SKM-1 treated with dmso at 0.1 percent for 144 hours (cell line): ENCODE results near the gene FIGNL2.
"Not testable (repeated sequence)": the region's sequence is repeated elsewhere in the genome, so short reads cannot be mapped to it uniquely, and the experiment has no call there.

Experiments
- DNase-seq: peaks from one replicate; lab custom pipeline; 2025; ENCODE audit not compliant: unreplicated experiment; lab: John Stamatoyannopoulos, UW

FIGNL2 gene

GRCh38 chr12:51836827-51837173, 11.7 kb downstream of the FIGNL2 start:
- DNase-seq: no peak

- no peak for DNase-seq
These were observed 12.3 kb downstream of the FIGNL2 start for GRCh38 chr12:51836041-51836826.

GRCh38 chr12:51834411-51834810, 14.1 kb downstream of the FIGNL2 start:
- DNase-seq: no peak

- no peak for DNase-seq
These were observed 14.9 kb downstream of the FIGNL2 start for GRCh38 chr12:51833448-51834227.

- DNase-seq: peak; percentile 49
These were observed 16.0 kb downstream of the FIGNL2 start for GRCh38 chr12:51832354-51833107.

- not testable (repeated sequence) for DNase-seq
These were observed 16.7 kb downstream of the FIGNL2 start for GRCh38 chr12:51831817-51832216.

GRCh38 chr12:51829641-51830040, 18.9 kb downstream of the FIGNL2 start:
- no peak for DNase-seq

GRCh38 chr12:51829011-51829481, 19.5 kb downstream of the FIGNL2 start:
- no peak for DNase-seq

- DNase-seq: no peak
These were observed 20.3 kb downstream of the FIGNL2 start for GRCh38 chr12:51827925-51828818.

GRCh38 chr12:51826881-51827280, 21.6 kb downstream of the FIGNL2 start:
- DNase-seq: no peak

GRCh38 chr12:51825216-51825615, 23.3 kb downstream of the FIGNL2 start:
- DNase-seq: no peak

GRCh38 chr12:51823875-51824565, 24.5 kb downstream of the FIGNL2 start:
- peak; percentile 24 for DNase-seq

GRCh38 chr12:51822956-51823355, 25.6 kb downstream of the FIGNL2 start:
- DNase-seq: no peak

GRCh38 chr12:51822261-51822616, 26.3 kb downstream of the FIGNL2 start:
- DNase-seq: no peak

GRCh38 chr12:51821440-51822260, 26.9 kb downstream of the FIGNL2 start:
- no peak for DNase-seq

- peak; percentile 31 for DNase-seq
These were observed 27.7 kb downstream of the FIGNL2 start for GRCh38 chr12:51820526-51821439.

- no peak for DNase-seq
These were observed 28.6 kb downstream of the FIGNL2 start for GRCh38 chr12:51819736-51820525.
